T-helper 1 cell (primary cell): Measurements from ENCODE around the gene ZSWIM1.
"Not testable (repeated sequence)": the region's sequence is repeated elsewhere in the genome, so short reads cannot be mapped to it uniquely, and the experiment has no call there.

Experiments
- DNase-seq, 5 donors: peaks; one replicate each; pipeline ENCODE4 v3.0.0-alpha.2; 2012 to 2020

The ZSWIM1 gene

GRCh38 chr20:45890077-45890984, 9.3 kb downstream of the ZSWIM1 start:
- DNase-seq, result peak in 3 of 5 donors; percentile 23 to 40 (median 36)

- peak; percentile 69 to 82 (median 78) for DNase-seq
These were observed 10.3 kb downstream of the ZSWIM1 start, which contains the start of the genes CTSA and NEURL2 for GRCh38 chr20:45890985-45891983. Gene CTSA (plus strand): TSS chr20:45891335. CDS start chr20:45891569, 234 bp downstream. Gene NEURL2 (minus strand): TSS chr20:45891208. CDS start chr20:45890991, 217 bp downstream.

GRCh38 chr20:45892049-45892825, 11.2 kb downstream of the ZSWIM1 start:
- DNase-seq, result no peak

- peak in 1 of 5 donors; percentile 23 for DNase-seq
These were observed 11.9 kb downstream of the ZSWIM1 start for GRCh38 chr20:45892828-45893500.

GRCh38 chr20:45893831-45894230, 12.8 kb downstream of the ZSWIM1 start:
- DNase-seq, result no peak

- DNase-seq, result no peak
These were observed 13.8 kb downstream of the ZSWIM1 start for GRCh38 chr20:45894797-45895196.

GRCh38 chr20:45896641-45897161, 15.7 kb downstream of the ZSWIM1 start:
- DNase-seq, result no peak

- no peak for DNase-seq
These were observed 16.3 kb downstream of the ZSWIM1 start for GRCh38 chr20:45897289-45897688.

- no peak for DNase-seq
These were observed 16.7 kb downstream of the ZSWIM1 start for GRCh38 chr20:45897692-45898091.

- DNase-seq, result no peak
These were observed 17.3 kb downstream of the ZSWIM1 start for GRCh38 chr20:45898285-45898684.

- DNase-seq, result no peak
These were observed 18.2 kb downstream of the ZSWIM1 start for GRCh38 chr20:45899046-45899835.

- not testable (repeated sequence) for DNase-seq
These were observed 20.3 kb downstream of the ZSWIM1 start for GRCh38 chr20:45901332-45901731.

- DNase-seq, result no peak
These were observed 21.2 kb downstream of the ZSWIM1 start for GRCh38 chr20:45902199-45902701.

GRCh38 chr20:45904583-45905504, 23.8 kb downstream of the ZSWIM1 start:
- no peak for DNase-seq

GRCh38 chr20:45905505-45906079, 24.6 kb downstream of the ZSWIM1 start:
- no peak for DNase-seq

- DNase-seq, result no peak
These were observed 26.4 kb downstream of the ZSWIM1 start for GRCh38 chr20:45907219-45907948.

GRCh38 chr20:45908084-45908483, 27.1 kb downstream of the ZSWIM1 start:
- DNase-seq, result no peak

GRCh38 chr20:45909336-45909808, 28.3 kb downstream of the ZSWIM1 start:
- DNase-seq, result no peak
